Activated CD4-positive, alpha-beta T cell treated with anti-CD3 and anti-CD28 coated beads, Interleukin-2, amount 10 ng/mL, durations not matched to agents 24 days and 14 days (primary cell): Measurements from ENCODE around the gene SLCO4A1. TPM values are rescaled to one million over a fixed set of nuclear protein-coding genes. Genes with fewer than 3 reads are reported as not detected.

ENCODE experiments used
- DNase-seq: peaks from one replicate; pipeline ENCODE4 v3.0.0; 2022
- H3K27ac Mint-ChIP-seq: one replicate; pipeline ENCODE4 v1.8.0; 2022; ENCODE audit warnings: mild to moderate bottlenecking, mixed read lengths
- H3K27me3 Mint-ChIP-seq: one replicate; pipeline ENCODE4 v1.8.0; 2022; ENCODE audit warnings: mixed read lengths
- H3K36me3 Mint-ChIP-seq: one replicate; pipeline ENCODE4 v1.8.0; 2022; ENCODE audit warnings: low read depth, mild to moderate bottlenecking, mixed read lengths
- H3K4me1 Mint-ChIP-seq: one replicate; pipeline ENCODE4 v1.8.0; 2021; ENCODE audit warnings: mixed read lengths
- H3K4me3 Mint-ChIP-seq: one replicate; pipeline ENCODE4 v1.8.0; 2022; ENCODE audit warnings: mild to moderate bottlenecking, moderate library complexity, mixed read lengths
- H3K9me3 Mint-ChIP-seq: one replicate; pipeline ENCODE4 v1.8.0; 2021; ENCODE audit warnings: mixed read lengths
- intact Hi-C: fragments of 100-400 bp; cut with micrococcal nuclease; formaldehyde crosslinking; loops from one replicate; pipeline ENCODE4 v1.15.1; 2023
- total RNA-seq: library from RNA; stranded (reverse); gene quantifications from 2 replicates; pipeline ENCODE4 v1.2.3, GENCODE V29; 2022

Gene SLCO4A1
- total RNA-seq, 1 donor from 2014 or later = 67.3 TPM

DNA sequence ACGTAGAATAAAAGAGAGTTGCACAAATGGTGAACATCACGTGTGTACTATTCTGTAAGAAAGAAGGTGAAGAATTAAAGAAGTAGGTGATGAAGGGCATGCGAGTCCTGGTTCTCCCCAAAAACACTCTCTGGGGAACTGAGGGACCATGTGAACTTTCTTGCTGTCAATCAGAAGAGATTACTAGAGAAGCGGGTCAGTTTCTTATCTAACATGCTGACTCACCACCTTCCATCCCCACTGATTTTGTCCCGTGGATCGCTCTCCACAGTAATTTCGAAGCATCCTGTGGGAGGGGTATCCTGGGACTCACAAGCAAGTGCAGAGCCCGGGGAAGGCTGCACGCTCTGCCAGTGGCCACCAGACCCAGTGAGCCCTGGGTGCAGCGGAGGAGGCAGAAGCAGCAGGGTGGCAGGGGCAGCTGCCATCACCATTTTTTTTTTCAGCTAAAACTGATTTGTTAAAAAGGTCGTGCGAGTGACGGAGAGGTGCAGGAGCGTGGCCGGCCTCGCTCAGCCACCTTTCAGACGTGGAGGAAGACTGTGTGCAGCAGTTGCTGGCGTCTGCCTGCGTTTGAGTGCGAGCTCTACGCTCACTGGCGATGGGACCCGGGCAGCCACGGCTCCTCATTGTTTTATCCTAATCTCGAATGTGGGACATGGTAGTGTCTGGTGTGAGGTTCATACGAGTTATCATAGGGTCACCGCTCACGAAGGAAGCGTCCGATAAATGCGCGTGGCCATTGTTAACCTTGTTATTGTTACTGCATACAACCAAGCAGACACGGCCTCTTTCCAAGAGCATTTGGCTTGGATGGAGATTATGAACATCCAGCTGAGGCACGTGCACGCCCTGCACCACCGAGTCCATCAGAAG lies 28.0 kb upstream of the SLCO4A1 start:
- no peaks in the 10 kb centered on the region for H3K9me3 Mint-ChIP-seq
- H3K27ac Mint-ChIP-seq = no peak overlapping the region
- H3K4me1 Mint-ChIP-seq = peaks cover 26% of the 10 kb centered on the region
- no peak for DNase-seq
- H3K27me3 Mint-ChIP-seq = peaks cover 8% of the 10 kb centered on the region
- H3K36me3 Mint-ChIP-seq = no peaks in the 10 kb centered on the region
- H3K4me3 Mint-ChIP-seq = no peak overlapping the region
- intact Hi-C loops = no loop called here

DNA sequence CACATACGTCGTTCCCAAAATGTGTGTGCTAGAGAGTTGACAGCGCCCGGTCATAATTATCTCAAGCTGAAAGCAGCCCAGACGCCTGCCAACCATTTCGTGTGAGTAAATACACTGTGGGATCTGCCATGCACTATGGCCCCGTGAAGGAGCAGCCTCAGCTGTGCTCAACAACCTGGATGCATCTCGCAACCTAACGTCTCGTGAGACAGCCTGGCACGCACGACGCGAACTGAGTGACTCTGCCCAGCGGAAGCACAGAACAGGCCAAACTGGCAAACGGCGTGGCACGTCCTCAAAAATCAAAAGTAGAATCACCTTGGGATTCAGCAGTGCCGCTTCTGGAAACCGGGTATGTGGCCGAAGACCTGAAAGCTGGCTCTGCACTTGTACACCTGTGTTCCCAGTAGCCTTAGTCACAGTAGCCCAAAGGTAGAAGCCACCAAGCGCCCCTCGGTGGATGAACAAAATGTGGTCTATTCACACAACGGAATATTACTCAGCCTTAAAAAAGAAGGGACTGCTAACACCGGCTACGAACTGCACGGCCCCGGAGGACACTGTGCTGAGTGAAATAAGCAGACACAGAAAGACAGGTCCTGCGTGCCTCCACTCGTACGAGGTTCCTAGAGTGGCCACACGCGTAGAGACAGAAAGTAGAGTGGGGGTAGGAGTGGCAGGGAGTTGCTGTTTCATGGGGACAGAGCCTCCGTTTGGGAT lies 27.2 kb upstream of the SLCO4A1 start:
- Mint-ChIP-seq H3K9me3 (no peaks in the 10 kb centered on the region), H3K4me3 (no peak overlapping the region), H3K27me3 (peaks cover 8% of the 10 kb centered on the region), H3K36me3 (no peaks in the 10 kb centered on the region), H3K27ac (no peak overlapping the region), H3K4me1 (peaks cover 25% of the 10 kb centered on the region)
- DNase-seq = no peak
- intact Hi-C loops = loop anchor here (5.0 kb wide), 1 partner anchor 208 kb away; the partner anchor contains the start of gene CABLES2

DNA sequence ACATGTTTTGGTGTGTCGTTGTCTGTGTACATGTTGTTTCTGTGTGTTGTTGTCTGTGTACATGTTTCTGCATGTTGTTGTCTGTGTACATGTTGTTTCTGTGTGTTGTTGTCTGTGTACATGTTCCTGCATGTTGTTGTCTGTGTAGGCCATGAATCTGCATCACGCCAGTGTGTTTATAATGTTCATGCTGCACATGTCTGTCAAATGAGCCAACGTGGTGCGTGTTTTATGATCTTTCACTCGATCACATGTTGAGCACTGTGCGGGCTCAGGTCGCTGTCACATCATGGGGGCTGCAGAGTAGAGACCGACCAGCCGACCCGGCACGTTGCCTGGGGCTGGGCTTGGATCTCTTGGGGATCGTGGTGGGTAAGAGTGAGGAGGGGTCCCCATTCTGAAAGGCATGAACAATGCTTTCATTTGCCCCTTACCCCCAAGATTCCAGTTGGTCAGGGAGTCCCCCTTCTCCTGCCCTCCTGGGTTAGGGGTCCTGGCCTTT lies 26.5 kb upstream of the SLCO4A1 start:
- intact Hi-C loops = loop anchor here (5.0 kb wide), 1 partner anchor 208 kb away; the partner anchor contains the start of gene CABLES2
- Mint-ChIP-seq H3K36me3 (no peaks in the 10 kb centered on the region), H3K4me3 (no peak overlapping the region), H3K9me3 (no peaks in the 10 kb centered on the region), H3K4me1 (peaks cover 25% of the 10 kb centered on the region), H3K27me3 (peaks cover 8% of the 10 kb centered on the region), H3K27ac (no peak overlapping the region)
- DNase-seq = no peak

DNA sequence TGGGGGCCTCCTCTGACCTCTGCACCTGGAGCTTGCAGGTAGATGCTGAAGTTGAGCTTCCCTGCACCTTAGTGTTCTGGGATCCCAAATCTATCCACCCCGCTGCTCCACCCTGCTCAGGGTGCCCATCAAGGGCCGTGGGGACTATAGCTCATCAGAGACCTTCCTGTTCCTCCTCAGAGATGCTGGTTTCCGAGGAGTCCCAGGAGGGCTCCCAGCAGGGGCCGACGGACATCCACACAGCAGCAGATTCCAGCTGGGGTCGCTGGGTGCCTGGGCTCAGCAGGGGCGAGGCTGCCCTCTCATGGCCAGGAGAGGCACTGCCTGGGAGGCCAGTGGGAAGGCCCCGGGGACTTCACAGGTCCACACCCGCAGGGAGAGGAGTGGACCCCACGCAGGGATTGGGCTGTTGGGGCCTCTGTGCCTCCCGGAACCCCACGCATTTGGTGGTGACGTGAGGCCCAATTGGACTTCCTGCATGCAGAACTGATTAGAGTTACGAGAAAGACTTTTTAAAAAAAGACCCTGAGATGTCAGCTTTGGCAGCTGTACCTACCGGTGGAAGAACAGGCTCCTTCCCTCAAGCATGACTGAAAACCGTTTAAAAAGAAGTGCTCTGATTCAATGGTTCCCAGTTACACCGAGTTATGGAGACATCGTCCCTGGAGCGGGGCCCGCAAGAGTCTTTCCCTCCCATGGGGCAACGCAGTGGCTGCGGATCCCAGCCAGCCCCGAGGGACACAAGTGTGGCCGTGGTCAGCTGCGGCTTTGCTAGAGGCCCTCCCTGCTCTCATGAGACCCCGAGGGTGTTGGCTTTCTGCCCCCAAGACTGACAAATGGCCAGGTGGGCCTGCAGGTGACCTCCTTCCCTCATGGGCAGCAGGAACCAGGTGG lies 25.3 kb upstream of the SLCO4A1 start:
- Mint-ChIP-seq H3K4me1 (peaks cover 30% of the 10 kb centered on the region), H3K27ac (peak overlapping the region; percentile 94), H3K4me3 (peak overlapping the region; percentile 46), H3K27me3 (peaks cover 8% of the 10 kb centered on the region), H3K9me3 (no peaks in the 10 kb centered on the region), H3K36me3 (no peaks in the 10 kb centered on the region)
- peak; percentile 92 for DNase-seq
- intact Hi-C loops = loop anchor here (5.0 kb wide), 1 partner anchor 210 kb away; the partner anchor contains the start of gene CABLES2

DNA sequence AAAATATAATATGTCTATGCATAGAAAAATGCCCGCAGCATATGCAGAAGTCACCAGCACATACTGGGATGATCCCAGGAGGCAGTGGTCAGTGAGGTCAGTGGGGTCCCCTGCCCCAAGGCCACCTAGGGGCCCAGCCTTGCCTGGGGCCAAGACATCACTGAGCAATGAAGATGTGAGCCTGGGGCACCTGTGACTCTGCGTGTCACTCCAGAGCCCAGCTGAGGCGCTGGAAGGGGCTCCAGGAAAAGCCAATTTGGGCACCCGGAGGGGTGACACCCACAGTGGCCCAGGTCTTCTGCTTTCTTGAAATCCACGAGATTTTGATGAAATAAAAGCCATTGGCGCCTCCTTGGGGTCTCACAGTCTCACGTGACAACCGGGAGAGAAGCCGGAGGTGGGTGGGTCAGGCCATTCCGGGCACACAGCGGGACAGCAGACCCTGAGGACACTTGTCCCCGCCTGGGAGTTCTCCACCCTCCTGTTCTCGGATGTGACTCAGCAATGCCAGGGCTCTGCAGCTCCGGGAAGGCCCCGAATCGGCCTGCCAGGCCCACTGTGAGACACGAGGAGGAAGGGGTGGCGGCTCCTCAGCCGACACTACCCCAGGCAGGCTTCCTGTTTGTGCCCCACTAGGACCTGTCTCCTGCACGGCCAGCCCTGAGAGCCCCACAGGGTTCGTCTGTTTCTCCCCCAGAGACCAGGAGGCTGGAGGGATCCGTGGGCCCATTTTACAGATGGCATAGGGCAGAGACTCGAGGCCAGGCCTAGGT lies 24.4 kb upstream of the SLCO4A1 start:
- H3K9me3 Mint-ChIP-seq = no peaks in the 10 kb centered on the region
- intact Hi-C loops = loop anchor here (1.0 to 5.0 kb wide), 3 partner anchors 15 to 211 kb away; partner anchors contain the start of gene CABLES2
- H3K27ac Mint-ChIP-seq = peak overlapping the region; percentile 94
- peaks cover 30% of the 10 kb centered on the region for H3K4me1 Mint-ChIP-seq
- peak overlapping the region; percentile 46 for H3K4me3 Mint-ChIP-seq
- peaks cover 4% of the 10 kb centered on the region for H3K27me3 Mint-ChIP-seq
- DNase-seq = peak; percentile 87
- no peaks in the 10 kb centered on the region for H3K36me3 Mint-ChIP-seq

DNA sequence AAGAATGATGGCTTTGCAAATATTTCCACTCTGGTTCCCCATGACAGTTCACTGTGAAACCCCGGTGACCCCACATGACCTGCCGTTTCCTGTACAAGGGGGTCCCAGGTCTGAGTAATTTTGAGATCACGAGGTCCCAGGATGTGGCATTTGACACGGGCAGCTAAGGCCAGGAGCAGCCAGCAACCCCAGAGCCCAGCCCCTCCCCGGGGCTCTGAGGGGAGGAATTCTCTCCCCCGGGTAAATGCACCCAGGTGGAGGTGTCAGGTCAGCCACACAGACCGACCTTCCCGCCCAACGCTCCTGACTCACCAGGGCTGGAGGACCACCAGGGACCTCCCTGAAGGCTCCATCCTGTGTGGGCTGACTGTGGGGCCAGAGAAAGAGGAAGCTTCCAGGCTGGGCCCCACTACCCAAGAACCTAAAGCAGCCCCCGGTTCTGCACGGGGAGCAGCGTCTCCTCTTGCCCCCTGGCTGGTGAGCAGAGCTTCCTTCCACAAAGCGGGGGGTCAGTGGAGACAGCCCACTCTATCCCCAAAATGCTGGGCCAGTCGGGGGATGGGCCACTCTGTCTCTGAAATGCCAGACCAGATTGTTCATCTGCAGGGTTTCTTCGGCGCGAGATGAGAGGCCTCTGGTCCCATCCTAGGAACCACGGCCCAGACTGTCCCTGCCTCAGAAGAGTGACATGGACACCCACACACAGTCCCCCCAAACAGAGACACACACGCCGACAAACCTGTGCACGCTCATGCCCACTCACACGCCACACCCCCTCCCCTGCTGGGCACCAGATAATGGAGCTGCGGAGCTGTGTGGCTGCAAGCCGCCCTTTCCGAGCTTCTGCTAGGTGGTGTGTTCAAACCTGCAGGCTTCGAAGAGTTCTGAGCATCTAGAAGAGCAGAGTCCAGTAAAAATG lies 23.4 kb upstream of the SLCO4A1 start:
- intact Hi-C loops = loop anchor here (1.0 to 5.0 kb wide), 3 partner anchors 16 to 212 kb away; partner anchors contain the start of gene CABLES2
- H3K4me1 Mint-ChIP-seq = peaks cover 38% of the 10 kb centered on the region

DNA sequence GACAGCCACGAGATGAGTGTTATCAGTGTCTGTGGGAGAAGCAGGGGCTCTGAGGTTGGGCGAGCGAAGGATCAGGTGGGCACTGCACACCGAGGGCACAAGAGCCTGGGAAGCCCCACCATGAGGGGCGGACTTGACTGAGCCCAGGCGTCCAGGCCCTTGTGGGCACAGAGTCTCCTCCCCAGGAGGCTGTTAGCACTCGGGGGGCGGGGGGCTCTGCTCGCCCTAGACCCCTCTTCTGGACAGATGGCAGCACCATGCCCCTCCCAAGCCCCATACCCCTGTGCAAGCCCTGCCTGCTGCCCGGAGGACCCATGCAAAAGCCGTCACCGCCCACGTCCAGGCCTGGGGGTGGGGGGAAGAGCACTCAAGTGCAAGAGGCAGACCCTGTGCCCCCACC lies 21.7 kb upstream of the SLCO4A1 start:
- Mint-ChIP-seq H3K27me3 (no peaks in the 10 kb centered on the region), H3K4me1 (peaks cover 47% of the 10 kb centered on the region), H3K4me3 (no peak overlapping the region), H3K27ac (no peak overlapping the region), H3K9me3 (no peaks in the 10 kb centered on the region), H3K36me3 (no peaks in the 10 kb centered on the region)
- intact Hi-C loops = loop anchor here (5.0 kb wide), 1 partner anchor 172 kb away; no protein-coding TSS in a partner anchor
- no peak for DNase-seq

More for the DNA sequence above, 23.4 kb upstream of the SLCO4A1 start:
- Mint-ChIP-seq H3K9me3 (no peaks in the 10 kb centered on the region), H3K36me3 (no peaks in the 10 kb centered on the region), H3K27ac (peak overlapping the region; percentile 94), H3K27me3 (peaks cover 2% of the 10 kb centered on the region), H3K4me3 (peak overlapping the region; percentile 46)
- peak; percentile 82 for DNase-seq

DNA sequence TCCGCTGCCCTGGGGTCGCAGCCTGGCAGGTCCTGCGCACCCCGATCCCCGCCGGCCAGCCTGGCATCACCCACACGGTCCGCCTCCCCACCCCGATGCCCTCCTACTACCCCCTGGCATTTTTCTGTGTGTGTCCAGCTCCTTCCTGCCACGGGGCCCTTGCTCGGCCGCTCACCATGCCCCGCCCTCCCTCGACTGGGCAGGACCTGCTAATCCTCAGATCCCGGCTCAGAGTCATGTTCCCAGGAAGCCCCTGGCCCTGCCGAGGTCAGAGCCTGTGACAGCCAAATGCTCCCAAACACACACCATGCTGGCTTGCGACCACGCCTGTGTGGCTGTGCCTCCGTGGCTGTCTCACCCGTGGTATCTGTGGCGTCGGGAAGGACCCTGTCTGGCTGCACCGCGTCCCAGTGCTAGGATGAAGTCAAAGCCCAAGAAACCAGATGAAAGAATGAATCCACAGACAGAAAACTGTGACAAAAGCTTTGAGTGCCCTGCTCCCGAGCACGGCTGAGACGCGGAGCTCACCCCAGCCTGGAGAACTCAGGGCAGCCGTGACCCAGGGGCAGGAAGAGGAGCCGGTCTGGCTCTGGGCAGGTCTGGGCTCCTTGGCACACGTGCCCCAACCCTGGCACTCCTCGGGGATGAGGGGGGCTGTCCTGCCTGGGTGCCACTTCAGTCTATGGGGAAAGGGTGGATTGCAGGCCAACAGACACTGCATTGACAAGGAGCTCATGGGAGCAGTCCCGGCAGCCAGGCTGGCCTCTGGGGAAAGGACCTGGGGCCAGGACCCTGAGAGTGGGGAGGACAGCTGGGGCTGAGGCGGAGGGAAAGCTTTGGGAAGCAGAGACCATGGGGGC lies 20.8 kb upstream of the SLCO4A1 start:
- Mint-ChIP-seq H3K27me3 (no peaks in the 10 kb centered on the region), H3K36me3 (no peaks in the 10 kb centered on the region), H3K27ac (peak overlapping the region; percentile 61), H3K4me1 (peaks cover 47% of the 10 kb centered on the region), H3K9me3 (no peaks in the 10 kb centered on the region), H3K4me3 (no peak overlapping the region)
- no peak for DNase-seq
- intact Hi-C loops = loop anchor here (5.0 kb wide), 1 partner anchor 171 kb away; no protein-coding TSS in a partner anchor

DNA sequence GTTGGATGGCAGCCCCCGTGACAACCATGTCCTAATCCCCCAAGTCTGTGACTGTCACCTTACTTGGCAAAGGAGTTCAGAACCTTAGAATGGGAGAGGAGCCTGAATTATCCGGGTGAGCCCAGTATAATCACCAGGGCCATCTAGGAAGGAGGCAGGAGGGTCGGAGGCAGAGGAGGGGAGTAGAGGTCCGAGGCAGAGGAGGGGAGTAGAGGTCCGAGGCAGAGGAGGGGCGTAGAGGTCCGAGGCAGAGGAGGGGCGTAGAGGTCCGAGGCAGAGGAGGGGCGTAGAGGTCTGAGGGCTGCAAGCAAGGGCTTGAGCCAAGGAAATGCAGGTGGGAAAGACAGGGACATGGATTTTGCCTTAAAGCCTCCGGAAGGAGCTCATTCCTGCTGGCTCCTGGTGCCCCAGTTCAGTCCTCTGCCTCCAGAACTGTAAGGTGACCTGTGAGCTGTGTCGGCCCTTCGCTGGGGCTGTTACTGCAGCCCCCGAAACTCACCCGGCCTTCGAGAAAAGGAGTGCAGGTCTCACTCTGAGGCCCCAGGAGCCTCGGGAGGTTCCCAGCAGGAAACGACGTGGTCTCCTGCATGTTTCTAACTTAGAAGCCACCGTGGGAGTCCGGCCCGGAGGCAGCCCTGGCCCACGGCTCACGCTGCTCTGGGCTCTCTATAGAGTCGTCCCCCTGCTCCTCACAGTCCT lies 20.0 kb upstream of the SLCO4A1 start:
- no peaks in the 10 kb centered on the region for H3K27me3 Mint-ChIP-seq
- peaks cover 42% of the 10 kb centered on the region for H3K4me1 Mint-ChIP-seq
- DNase-seq = no peak
- peak overlapping the region; percentile 99 for H3K27ac Mint-ChIP-seq
- intact Hi-C loops = loop anchor here (5.0 kb wide), 1 partner anchor 170 kb away; no protein-coding TSS in a partner anchor
- H3K9me3 Mint-ChIP-seq = no peaks in the 10 kb centered on the region
- H3K4me3 Mint-ChIP-seq = peak overlapping the region; percentile 16
- no peaks in the 10 kb centered on the region for H3K36me3 Mint-ChIP-seq

DNA sequence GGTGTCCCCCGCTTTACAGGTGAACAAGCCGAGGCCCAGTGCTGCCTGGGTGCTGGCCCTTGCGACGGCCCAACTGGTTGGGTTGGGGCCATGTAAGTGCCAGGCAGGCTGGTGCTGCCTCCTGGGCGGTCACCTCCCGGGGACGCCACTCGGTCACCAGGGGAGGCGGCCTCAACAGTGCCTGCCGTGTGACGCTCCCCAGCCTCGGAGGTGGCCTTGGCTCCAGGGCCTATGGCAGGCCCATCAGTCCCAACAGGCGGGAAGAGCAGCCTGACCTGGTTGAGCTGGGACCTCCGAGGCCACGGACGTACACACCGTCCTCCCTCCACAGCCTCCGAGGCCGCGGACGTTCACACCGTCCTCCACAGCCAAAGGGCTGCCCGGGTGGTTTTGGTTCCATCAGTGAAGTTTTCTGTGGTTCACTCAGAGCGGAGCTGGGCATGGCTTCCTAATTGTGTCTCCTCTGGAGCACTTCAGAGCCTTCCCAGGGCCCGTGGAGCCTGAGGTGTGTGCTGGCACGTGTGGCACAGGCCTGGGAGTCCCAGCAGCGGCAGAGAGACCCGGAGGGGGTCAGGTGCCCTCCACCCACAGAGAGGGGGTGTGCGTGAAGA lies 19.3 kb upstream of the SLCO4A1 start:
- H3K36me3 Mint-ChIP-seq = no peaks in the 10 kb centered on the region
- no peak for DNase-seq
- no peaks in the 10 kb centered on the region for H3K27me3 Mint-ChIP-seq
- H3K4me1 Mint-ChIP-seq = peaks cover 35% of the 10 kb centered on the region
- no peaks in the 10 kb centered on the region for H3K9me3 Mint-ChIP-seq
- H3K27ac Mint-ChIP-seq = peak overlapping the region; percentile 99
- intact Hi-C loops = loop anchor here (5.0 kb wide), 1 partner anchor 169 kb away; no protein-coding TSS in a partner anchor
- H3K4me3 Mint-ChIP-seq = peak overlapping the region; percentile 82
